ENCODE data around the gene ZC3H13. TPM values are rescaled to one million over a fixed set of nuclear protein-coding genes. Genes with fewer than 3 reads are reported as not detected.

The ZC3H13 gene
- total and polyA plus RNA-seq, 8 donors: 40.6 to 72.7 (median 63.5) TPM

DNA sequence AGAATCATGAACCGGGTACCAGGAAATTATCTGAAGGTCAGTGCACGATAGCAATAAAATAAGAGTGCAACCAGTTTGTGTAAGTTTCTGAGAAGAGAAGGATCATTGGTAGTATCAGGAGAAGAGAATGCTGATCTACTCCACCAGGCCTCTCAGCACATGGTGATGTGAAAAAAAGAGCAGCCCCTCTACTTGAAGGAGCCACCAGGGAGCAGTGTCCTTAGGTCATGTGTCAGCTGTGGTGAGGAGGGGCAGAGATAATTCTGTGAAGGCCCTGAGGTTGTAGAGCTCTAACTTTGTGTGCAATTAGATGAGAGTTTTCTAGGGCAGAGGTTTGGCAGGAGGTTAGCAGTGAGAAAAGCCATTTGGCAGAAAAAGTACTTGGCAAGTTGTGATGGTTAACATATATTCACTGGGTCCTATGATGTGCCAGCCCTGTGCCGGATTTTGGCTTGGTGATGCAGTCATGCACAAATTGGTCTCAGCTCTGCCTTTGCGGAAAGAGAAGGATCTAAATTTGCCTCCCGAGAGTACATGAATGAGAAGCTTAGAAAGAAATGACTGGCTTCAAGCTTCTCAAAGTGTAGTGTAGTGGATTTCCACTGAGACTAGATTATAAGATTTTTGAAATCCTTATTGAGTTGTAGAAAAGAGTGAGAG, 19.2 kb upstream of the ZC3H13 start:
- Histone ChIP-seq H3K27ac (no peak overlapping the region), H3K36me3 (no peaks in the 10 kb centered on the region), H3K9me3 (no peaks in the 10 kb centered on the region), H3K27me3 (no peaks in the 10 kb centered on the region), H3K4me1 (no peaks in the 10 kb centered on the region), H3K4me3 (no peak overlapping the region)
- DNase-seq (no peak), ATAC-seq (no peak)
- TF ChIP-seq, protein P1, sequence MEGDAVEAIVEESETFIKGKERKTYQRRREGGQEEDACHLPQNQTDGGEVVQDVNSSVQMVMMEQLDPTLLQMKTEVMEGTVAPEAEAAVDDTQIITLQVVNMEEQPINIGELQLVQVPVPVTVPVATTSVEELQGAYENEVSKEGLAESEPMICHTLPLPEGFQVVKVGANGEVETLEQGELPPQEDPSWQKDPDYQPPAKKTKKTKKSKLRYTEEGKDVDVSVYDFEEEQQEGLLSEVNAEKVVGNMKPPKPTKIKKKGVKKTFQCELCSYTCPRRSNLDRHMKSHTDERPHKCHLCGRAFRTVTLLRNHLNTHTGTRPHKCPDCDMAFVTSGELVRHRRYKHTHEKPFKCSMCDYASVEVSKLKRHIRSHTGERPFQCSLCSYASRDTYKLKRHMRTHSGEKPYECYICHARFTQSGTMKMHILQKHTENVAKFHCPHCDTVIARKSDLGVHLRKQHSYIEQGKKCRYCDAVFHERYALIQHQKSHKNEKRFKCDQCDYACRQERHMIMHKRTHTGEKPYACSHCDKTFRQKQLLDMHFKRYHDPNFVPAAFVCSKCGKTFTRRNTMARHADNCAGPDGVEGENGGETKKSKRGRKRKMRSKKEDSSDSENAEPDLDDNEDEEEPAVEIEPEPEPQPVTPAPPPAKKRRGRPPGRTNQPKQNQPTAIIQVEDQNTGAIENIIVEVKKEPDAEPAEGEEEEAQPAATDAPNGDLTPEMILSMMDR (IDR thresholded peaks at IDR 0.05): no peak
- intact Hi-C loops (cut with DNase I): no loop called here

DNA sequence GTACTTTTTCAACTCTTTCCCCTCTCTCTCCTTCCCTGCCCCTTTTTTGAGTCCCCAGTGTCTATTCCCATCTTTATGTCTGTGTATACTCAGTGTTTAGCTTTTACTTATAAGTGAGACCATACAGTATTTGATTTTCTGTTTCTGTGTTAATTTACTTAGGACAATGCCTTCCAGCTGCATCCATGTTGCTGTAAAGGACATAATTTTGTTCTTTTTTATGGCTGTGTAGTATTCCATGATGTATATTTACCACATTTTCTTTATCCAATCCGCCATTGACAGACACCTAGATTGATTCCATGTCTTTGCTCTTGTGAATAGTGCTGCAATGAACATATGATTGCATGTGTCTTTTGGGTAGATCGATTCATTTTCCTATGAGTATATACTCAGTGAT, 10.7 kb upstream of the ZC3H13 start:
- Histone ChIP-seq H3K9me3 (no peaks in the 10 kb centered on the region), H3K4me3 (no peak overlapping the region), H3K4me1 (no peaks in the 10 kb centered on the region), H3K27ac (no peak overlapping the region), H3K27me3 (no peaks in the 10 kb centered on the region), H3K36me3 (no peaks in the 10 kb centered on the region)
- no peak for DNase-seq
- TF ChIP-seq, protein P1 (IDR thresholded peaks at IDR 0.05): no peak
- no peak for ATAC-seq
- intact Hi-C loops (cut with DNase I): no loop called here

DNA sequence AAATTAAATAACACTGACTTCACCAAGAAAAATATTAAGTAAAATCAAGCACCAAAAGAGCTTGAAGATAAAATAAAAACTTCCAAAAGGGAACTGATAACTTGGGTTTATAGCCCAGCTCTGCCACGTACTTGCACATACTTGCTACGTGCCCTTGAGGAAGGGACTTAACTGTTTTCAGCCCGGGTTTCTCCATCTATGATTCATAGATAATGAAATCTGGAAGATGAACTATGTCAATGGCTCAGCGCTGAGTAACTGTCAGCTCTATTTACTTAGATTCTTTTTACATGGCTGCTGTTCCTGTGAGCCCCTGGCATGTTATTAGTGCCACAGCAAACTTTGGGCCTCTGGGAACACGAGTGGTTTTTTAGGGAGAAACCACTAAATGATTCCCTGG, 9.6 kb upstream of the ZC3H13 start:
- H3K36me3 ChIP-seq: no peaks in the 10 kb centered on the region
- no peak for DNase-seq

DNA sequence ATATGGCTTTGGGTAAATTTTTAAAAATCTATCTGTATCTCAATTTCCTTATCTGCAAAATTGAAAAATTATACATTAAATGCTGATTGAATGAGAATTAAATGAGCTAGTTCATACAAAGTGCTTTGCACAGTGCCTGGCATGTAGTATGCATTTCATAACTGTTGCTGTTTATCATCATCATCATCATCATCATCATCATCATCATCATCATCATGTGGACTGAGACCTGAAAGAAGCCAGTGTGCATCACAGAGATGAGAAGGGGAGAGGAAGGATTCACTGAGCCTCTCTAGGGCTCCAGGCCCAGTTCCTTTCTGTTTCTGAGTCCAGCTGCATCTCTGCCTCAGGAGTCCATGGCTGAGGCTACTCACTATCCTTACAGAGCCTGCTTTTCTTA, 6.9 kb upstream of the ZC3H13 start:
- intact Hi-C loops (cut with DNase I): no loop called here
- H3K27ac ChIP-seq: no peak overlapping the region
- DNase-seq (peak in 1 of 4 donors; percentile 10), ATAC-seq (no peak)
- TF ChIP-seq, protein P1 (IDR thresholded peaks at IDR 0.05): no peak
- no peaks in the 10 kb centered on the region for H3K27me3 ChIP-seq
- H3K9me3 ChIP-seq: no peaks in the 10 kb centered on the region
- no peaks in the 10 kb centered on the region for H3K36me3 ChIP-seq
- H3K4me3 ChIP-seq: no peak overlapping the region
- no peaks in the 10 kb centered on the region for H3K4me1 ChIP-seq

More for the DNA sequence above, 9.6 kb upstream of the ZC3H13 start:
- intact Hi-C loops (cut with DNase I): no loop called here
- Histone ChIP-seq H3K4me1 (no peaks in the 10 kb centered on the region), H3K9me3 (no peaks in the 10 kb centered on the region), H3K27ac (no peak overlapping the region), H3K27me3 (no peaks in the 10 kb centered on the region), H3K4me3 (no peak overlapping the region)
- TF ChIP-seq, protein P1 (IDR thresholded peaks at IDR 0.05): no peak
- no peak for ATAC-seq

DNA sequence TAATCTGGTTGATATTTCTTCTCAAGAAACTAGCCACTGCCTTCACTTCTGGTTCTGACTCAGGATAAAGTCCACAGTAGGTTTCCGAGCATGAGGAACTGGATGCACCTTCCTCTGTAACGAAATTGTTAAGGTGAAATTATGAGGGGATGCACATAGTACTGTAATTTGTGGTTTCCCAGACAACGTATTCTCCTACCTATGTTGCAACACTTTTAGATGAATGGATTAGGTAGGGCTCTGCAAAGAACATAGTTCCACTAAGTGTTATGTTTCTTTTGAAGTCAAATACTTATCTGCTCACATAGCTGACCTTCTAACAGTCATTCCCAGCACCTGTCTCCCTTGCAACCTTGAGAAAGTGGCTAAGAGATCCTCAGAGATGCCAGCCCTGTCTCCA, 5.7 kb upstream of the ZC3H13 start:
- no peak for ATAC-seq
- TF ChIP-seq, protein P1 (IDR thresholded peaks at IDR 0.05): no peak
- intact Hi-C loops (cut with DNase I): no loop called here

More for the DNA sequence above, 5.7 kb upstream of the ZC3H13 start:
- H3K4me1 ChIP-seq: peaks cover 0 to 5% of the 10 kb centered on the region in 2 donors
- H3K27me3 ChIP-seq: peaks cover 0 to 10% of the 10 kb centered on the region in 2 donors
- no peaks in the 10 kb centered on the region for H3K36me3 ChIP-seq
- no peaks in the 10 kb centered on the region for H3K9me3 ChIP-seq
- DNase-seq: no peak
- no peak overlapping the region for H3K4me3 ChIP-seq
- H3K27ac ChIP-seq: no peak overlapping the region

Measured in left lung (tissue), 10 donors.